T-helper 17 cell (primary cell): ENCODE results near the gene ARHGEF37. TPM values are rescaled to one million over a fixed set of nuclear protein-coding genes. Genes with fewer than 3 reads are reported as not detected.
"Not testable (repeated sequence)": the region's sequence is repeated elsewhere in the genome, so short reads cannot be mapped to it uniquely, and the experiment has no call there.

Source experiments
- ATAC-seq: fragments of 150-1000 bp; cut with Tn5 transposase; 2 replicates; pipeline ENCODE4 v1.10.0; 2021; ENCODE audit warnings: mild to moderate bottlenecking, moderate library complexity
- DNase-seq, 3 donors: peaks; one replicate each; pipeline versions ENCODE4 v3.0.0 to v3.0.0-alpha.2; 2020 to 2021
- H3K9me3 ChIP-seq: one replicate; pipeline ENCODE4 v1.7.0; 2013; ENCODE audit warnings: low read length, mild to moderate bottlenecking; ENCODE audit not compliant: control insufficient read depth, poor library complexity, severe bottlenecking
- H3K27ac Mint-ChIP-seq: one replicate; pipeline ENCODE4 v1.8.0; 2022; ENCODE audit warnings: mild to moderate bottlenecking, moderate library complexity, mixed read lengths
- H3K27me3 Mint-ChIP-seq: one replicate; pipeline ENCODE4 v1.8.0; 2022; ENCODE audit warnings: mixed read lengths
- H3K36me3 Mint-ChIP-seq: one replicate; pipeline ENCODE4 v1.8.0; 2022; ENCODE audit warnings: low read depth, mixed read lengths
- H3K4me1 Mint-ChIP-seq: one replicate; pipeline ENCODE4 v1.8.0; 2022; ENCODE audit warnings: mild to moderate bottlenecking, mixed read lengths
- H3K4me3 Mint-ChIP-seq: one replicate; pipeline ENCODE4 v1.8.0; 2022; ENCODE audit warnings: mild to moderate bottlenecking, moderate library complexity, mixed read lengths
- total RNA-seq, 4 donors: library from RNA in 2 of 4; stranded (reverse) in 2 of 4; gene quantifications; one replicate each; pipeline ENCODE4 v1.2.3 and lab custom pipeline; 2022 to 2026

The ARHGEF37 gene
- total RNA-seq (under 1 TPM; 0.25 to 0.76 TPM), total RNA-seq (lab: John Stamatoyannopoulos, UW) (0.70 to 1.4 reads per million in 2 donors)

GRCh38 chr5:149581192-149581861, at the start of gene ARHGEF37:
Gene ARHGEF37, plus strand, starts transcription at chr5:149581498. Its CDS starts 16,272 bp downstream, at chr5:149597770.
- Mint-ChIP-seq H3K36me3 (no peaks in the 10 kb centered on the region), H3K27me3 (peaks cover 26% of the 10 kb centered on the region), H3K4me3 (peak within 1 kb of the TSS; percentile 79), H3K4me1 (peaks cover 6% of the 10 kb centered on the region), H3K27ac (no peak within 1 kb of the TSS)
- peak in 2 of 3 donors; percentile 11 to 15 for DNase-seq
- peak; percentile 73 for ATAC-seq
- no peaks in the 10 kb centered on the region for H3K9me3 ChIP-seq

GRCh38 chr5:149532413-149532812, 48.9 kb upstream of the ARHGEF37 start:
- peaks cover 68% of the 10 kb centered on the region for H3K4me1 Mint-ChIP-seq
- no peaks in the 10 kb centered on the region for H3K9me3 ChIP-seq
- no peak overlapping the region for H3K4me3 Mint-ChIP-seq
- H3K36me3 Mint-ChIP-seq: peaks cover 13% of the 10 kb centered on the region
- peak overlapping the region; percentile 83 for H3K27ac Mint-ChIP-seq
- DNase-seq (no peak), ATAC-seq (no peak)
- H3K27me3 Mint-ChIP-seq: no peaks in the 10 kb centered on the region

- H3K4me3 Mint-ChIP-seq: peak overlapping the region; percentile 7
- H3K9me3 ChIP-seq, ATAC-seq, H3K27me3 Mint-ChIP-seq, H3K36me3 Mint-ChIP-seq, DNase-seq: not testable (repeated sequence)
- peak overlapping the region; percentile 39 for H3K27ac Mint-ChIP-seq
- peaks cover 52% of the 10 kb centered on the region for H3K4me1 Mint-ChIP-seq
Measured at GRCh38 chr5:149535787-149536186, 45.5 kb upstream of the ARHGEF37 start.

- Mint-ChIP-seq H3K4me3 (no peak overlapping the region), H3K27ac (no peak overlapping the region), H3K27me3 (no peaks in the 10 kb centered on the region), H3K36me3 (peaks cover 8% of the 10 kb centered on the region), H3K4me1 (peaks cover 55% of the 10 kb centered on the region)
- DNase-seq: no peak
- no peaks in the 10 kb centered on the region for H3K9me3 ChIP-seq
- ATAC-seq: no peak
Measured at GRCh38 chr5:149537374-149537975, 43.8 kb upstream of the ARHGEF37 start.

- H3K27me3 Mint-ChIP-seq: no peaks in the 10 kb centered on the region
- DNase-seq (no peak), ATAC-seq (no peak)
- no peaks in the 10 kb centered on the region for H3K9me3 ChIP-seq
- H3K4me1 Mint-ChIP-seq: peaks cover 44% of the 10 kb centered on the region
- H3K4me3 Mint-ChIP-seq: peak overlapping the region; percentile 72
- peak overlapping the region; percentile 24 for H3K27ac Mint-ChIP-seq
- H3K36me3 Mint-ChIP-seq: peaks cover 4% of the 10 kb centered on the region
Measured at GRCh38 chr5:149540089-149540488, 41.2 kb upstream of the ARHGEF37 start.

GRCh38 chr5:149541893-149542292, 39.4 kb upstream of the ARHGEF37 start:
- Mint-ChIP-seq H3K27ac (peak overlapping the region; percentile 65), H3K4me1 (peaks cover 38% of the 10 kb centered on the region), H3K4me3 (no peak overlapping the region), H3K36me3 (peaks cover under 1% of the 10 kb centered on the region), H3K27me3 (no peaks in the 10 kb centered on the region)
- DNase-seq (no peak), ATAC-seq (no peak)
- no peaks in the 10 kb centered on the region for H3K9me3 ChIP-seq

GRCh38 chr5:149543361-149544027, 37.8 kb upstream of the ARHGEF37 start:
- H3K9me3 ChIP-seq: no peaks in the 10 kb centered on the region
- H3K27me3 Mint-ChIP-seq: no peaks in the 10 kb centered on the region
- ATAC-seq (no peak), DNase-seq (no peak)
- peaks cover 42% of the 10 kb centered on the region for H3K4me1 Mint-ChIP-seq
- H3K4me3 Mint-ChIP-seq: no peak overlapping the region
- H3K36me3 Mint-ChIP-seq: peaks cover 2% of the 10 kb centered on the region
- H3K27ac Mint-ChIP-seq: peak overlapping the region; percentile 83

GRCh38 chr5:149544028-149544420, 37.3 kb upstream of the ARHGEF37 start:
- Mint-ChIP-seq H3K4me3 (no peak overlapping the region), H3K36me3 (peaks cover 2% of the 10 kb centered on the region), H3K27me3 (no peaks in the 10 kb centered on the region), H3K4me1 (peaks cover 45% of the 10 kb centered on the region), H3K27ac (peak overlapping the region; percentile 83)
- DNase-seq (no peak), ATAC-seq (no peak)
- H3K9me3 ChIP-seq: no peaks in the 10 kb centered on the region

GRCh38 chr5:149545327-149545726, 36.0 kb upstream of the ARHGEF37 start:
- Mint-ChIP-seq H3K27me3 (no peaks in the 10 kb centered on the region), H3K36me3 (peaks cover 7% of the 10 kb centered on the region), H3K27ac (peak overlapping the region; percentile 68), H3K4me3 (no peak overlapping the region), H3K4me1 (peaks cover 53% of the 10 kb centered on the region)
- ATAC-seq: no peak
- no peak for DNase-seq
- no peaks in the 10 kb centered on the region for H3K9me3 ChIP-seq

- peaks cover 11% of the 10 kb centered on the region for H3K36me3 Mint-ChIP-seq
- H3K4me3 Mint-ChIP-seq: peak overlapping the region; percentile 52
- H3K27ac Mint-ChIP-seq: peak overlapping the region; percentile 68
- DNase-seq (no peak), ATAC-seq (no peak)
- H3K4me1 Mint-ChIP-seq: peaks cover 54% of the 10 kb centered on the region
- no peaks in the 10 kb centered on the region for H3K27me3 Mint-ChIP-seq
- H3K9me3 ChIP-seq: no peaks in the 10 kb centered on the region
Measured at GRCh38 chr5:149546974-149547373, 34.3 kb upstream of the ARHGEF37 start.

- H3K9me3 ChIP-seq: no peaks in the 10 kb centered on the region
- Mint-ChIP-seq H3K27ac (peak overlapping the region; percentile 99), H3K4me3 (peak overlapping the region; percentile 98), H3K27me3 (no peaks in the 10 kb centered on the region), H3K4me1 (peaks cover 44% of the 10 kb centered on the region), H3K36me3 (peaks cover 11% of the 10 kb centered on the region)
- DNase-seq (peak in 1 of 3 donors; percentile 14), ATAC-seq (peak; percentile 5)
Measured at GRCh38 chr5:149549461-149550267, 31.6 kb upstream of the ARHGEF37 start.

GRCh38 chr5:149550268-149550583, 31.1 kb upstream of the ARHGEF37 start:
- ATAC-seq (no peak), DNase-seq (no peak)
- Mint-ChIP-seq H3K4me3 (peak overlapping the region; percentile 98), H3K27ac (peak overlapping the region; percentile 99), H3K4me1 (peaks cover 44% of the 10 kb centered on the region), H3K36me3 (peaks cover 11% of the 10 kb centered on the region), H3K27me3 (no peaks in the 10 kb centered on the region)
- no peaks in the 10 kb centered on the region for H3K9me3 ChIP-seq
